D341Med (cell line): Measurements from ENCODE around the gene ADAP1.
"Not testable (repeated sequence)": the region's sequence is repeated elsewhere in the genome, so short reads cannot be mapped to it uniquely, and the experiment has no call there.

Experiments used
- DNase-seq: peaks from one replicate; pipeline ENCODE4 v3.0.0; 2012; ENCODE audit warnings: low spot score

Gene ADAP1, protein sequence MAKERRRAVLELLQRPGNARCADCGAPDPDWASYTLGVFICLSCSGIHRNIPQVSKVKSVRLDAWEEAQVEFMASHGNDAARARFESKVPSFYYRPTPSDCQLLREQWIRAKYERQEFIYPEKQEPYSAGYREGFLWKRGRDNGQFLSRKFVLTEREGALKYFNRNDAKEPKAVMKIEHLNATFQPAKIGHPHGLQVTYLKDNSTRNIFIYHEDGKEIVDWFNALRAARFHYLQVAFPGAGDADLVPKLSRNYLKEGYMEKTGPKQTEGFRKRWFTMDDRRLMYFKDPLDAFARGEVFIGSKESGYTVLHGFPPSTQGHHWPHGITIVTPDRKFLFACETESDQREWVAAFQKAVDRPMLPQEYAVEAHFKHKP

DNA sequence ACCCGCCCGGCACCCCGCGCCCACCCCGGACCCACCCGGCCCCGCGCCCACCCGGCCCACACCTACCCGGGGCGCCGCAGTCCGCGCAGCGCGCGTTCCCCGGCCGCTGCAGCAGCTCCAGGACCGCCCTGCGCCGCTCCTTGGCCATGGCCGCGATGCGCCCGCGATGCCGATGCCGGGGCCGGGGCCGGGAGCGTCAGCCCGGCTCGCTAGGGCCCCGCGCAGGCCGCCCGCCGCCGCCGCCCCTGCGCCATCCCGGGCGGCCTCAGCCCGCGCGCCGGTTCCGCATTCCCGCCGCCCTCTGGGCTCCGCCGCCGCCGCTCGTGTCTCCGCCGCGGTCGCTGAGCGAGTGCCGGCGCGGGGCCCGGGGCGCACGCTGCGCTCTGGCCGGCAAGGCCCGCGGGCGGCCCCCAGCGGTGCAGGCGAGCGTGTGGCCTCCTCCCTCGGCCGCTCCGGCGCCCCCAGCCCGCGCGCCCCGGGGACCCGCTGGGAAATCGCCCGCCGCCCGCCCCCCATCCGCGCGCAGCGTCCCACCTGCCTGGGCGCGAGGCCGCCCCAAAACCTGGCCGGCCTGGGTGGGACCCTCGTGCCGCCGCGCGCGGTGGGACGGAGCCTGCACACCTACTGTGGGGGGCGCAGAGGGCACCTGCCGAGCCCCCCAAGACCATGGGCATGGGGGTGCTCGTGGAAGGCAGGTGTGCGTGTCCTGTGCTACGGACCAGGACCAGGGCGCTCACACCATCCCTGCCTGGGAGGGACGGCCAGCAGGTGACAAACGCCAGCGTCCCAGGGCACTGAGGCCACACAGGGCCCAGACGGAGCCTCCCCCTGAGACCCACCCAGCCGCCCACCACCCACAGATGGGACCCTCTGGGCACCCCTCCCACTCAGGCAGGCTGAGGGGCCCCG, at the start of gene ADAP1:
Gene ADAP1 (minus strand): TSS at position 351 of the 909 bp plus-strand sequence. CDS start 203 bp downstream, at position 148.
- DNase-seq, result peak; percentile 90

DNA sequence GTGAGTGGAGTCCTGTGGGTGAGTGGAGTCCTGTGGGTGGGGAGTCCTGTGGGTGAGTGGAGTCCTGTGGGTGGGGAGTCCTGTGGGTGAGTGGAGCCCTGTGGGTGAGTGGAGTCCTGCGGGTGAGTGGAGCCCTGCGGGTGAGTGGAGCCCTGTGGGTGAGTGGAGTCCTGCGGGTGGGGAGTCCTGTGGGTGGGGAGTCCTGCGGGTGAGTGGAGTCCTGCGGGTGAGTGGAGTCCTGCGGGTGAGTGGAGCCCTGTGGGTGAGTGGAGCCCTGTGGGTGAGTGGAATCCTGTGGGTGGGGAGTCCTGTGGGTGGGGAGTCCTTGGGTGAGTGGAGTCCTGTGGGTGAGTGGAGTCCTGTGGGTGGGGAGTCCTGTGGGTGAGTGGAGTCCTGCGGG, 48.0 kb upstream of the ADAP1 start:
- DNase-seq, result not testable (repeated sequence)

DNA sequence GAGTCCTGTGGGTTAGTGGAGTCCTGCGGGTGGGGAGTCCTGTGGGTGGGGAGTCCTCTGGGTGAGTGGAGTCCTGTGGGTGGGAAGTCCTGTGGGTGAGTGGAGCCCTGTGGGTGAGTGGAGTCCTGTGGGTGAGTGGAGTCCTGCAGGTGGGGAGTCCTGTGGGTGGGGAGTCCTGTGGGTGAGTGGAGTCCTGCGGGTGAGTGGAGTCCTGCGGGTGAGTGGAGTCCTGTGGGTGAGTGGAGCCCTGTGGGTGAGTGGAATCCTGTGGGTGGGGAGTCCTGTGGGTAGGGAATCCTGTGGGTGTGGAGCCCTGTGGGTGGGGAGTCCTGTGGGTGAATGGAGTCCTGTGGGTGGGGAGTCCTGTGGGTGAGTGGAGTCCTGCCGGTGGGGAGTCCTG, 47.5 kb upstream of the ADAP1 start:
- DNase-seq, result not testable (repeated sequence)

DNA sequence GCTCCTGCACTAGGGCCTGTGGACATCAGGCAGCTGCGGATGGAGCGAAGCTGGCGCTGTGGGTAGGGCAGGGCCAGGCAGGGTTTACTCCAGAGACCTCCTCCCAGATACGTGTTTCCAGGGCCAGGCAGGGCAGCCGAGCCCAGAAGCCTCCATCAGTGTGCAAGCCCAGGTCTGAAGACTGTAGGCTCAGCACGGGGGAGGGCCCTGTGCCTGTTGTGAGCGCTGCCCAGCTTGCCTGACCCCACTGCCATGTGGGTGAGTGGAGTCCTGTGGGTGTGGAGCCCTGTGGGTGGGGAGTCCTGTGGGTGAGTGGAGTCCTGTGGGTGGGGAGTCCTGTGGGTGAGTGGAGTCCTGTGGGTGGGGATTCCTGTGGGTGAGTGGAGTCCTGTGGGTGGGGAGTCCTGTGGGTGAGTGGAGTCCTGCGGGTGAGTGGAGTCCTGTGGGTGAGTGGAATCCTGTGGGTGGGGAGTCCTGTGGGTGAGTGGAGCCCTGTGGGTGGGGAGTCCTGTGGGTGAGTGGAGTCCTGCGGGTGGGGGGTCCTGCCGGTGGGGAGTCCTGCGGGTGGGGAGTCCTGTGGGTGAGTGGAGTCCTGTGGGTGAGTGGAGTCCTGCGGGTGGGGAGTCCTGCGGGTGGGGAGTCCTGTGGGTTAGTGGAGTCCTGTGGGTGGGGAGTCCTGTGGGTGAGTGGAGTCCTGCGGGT, 46.7 kb upstream of the ADAP1 start:
- not testable (repeated sequence) for DNase-seq

DNA sequence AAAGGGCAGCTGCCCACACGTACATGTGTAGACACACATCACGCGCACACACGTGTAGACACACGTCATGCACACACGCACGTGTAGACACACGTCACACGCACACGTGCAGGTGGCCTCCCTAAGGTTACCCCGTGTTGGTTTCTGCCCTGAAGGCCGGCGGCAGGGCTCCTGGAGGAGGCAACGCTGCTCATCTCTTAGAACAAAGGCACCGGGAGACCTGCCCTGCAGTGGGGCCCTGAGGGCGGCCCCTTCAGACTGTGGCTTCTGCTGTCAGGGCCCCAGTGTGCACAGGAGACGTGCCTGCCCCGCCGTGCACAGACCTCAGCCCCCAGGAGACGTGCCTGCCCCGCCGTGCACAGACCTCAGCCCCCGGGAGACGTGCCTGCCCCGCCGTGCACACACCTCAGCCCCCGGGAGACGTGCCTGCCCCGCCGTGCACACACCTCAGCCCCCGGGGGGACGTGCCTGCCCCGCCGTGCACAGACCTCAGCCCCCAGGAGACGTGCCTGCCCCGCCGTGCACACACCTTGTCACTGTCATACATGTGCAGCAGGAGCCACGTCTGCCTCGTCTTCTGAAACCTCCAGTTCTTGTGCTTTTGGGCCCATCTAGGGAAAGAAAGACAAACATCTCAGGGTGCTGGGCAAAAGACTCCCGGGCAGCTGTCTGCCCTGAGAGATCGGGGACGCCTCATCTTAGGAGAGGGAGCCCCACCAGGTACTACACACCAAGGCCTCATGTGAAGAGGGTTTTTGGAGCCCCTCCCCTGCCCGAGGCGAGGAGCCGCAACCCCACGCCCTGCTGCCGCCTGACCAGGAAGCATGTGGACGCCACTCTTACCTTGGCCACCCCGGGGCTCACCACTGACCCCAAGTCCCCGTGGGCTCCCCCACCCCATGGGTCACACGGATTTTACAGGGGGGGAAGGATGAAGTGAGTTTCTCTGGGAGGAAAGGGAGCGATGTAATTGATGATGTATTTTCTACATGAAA, 45.8 kb upstream of the ADAP1 start:
- DNase-seq, result no peak

DNA sequence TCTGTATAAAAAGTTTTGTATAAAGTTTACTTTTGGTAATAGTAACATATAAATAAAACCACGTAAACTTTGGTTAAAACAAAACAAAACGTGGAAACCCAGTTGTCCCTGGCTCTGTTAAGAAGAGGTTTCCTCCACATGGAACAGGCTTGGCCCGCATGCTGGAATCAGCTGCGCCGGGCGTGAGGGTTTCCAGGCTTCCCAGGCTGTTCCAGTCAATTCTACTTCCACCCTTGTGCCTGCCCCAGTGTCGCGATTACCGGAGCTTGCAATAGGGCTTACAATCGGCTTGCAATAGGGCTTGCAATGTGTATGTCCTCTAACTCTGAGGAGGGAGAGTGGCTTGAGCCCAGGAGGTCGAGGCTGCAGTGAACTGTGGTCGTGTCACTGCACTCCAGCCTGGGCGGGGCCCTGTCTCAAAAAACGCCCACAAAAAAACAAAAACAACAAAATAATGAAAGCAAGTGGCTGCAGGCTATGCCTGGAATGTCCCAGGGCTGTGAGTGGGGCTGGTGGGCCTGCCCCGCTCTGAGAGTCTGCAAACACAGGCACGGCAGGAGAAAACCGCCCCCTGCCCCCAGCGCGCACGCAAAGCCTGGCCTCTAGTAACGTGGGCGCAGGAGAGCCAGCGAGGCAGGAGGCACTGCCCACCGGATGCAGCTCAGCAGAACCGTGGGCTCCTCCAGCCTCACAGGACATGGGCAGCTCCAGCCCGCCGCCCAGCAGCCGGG, 44.8 kb upstream of the ADAP1 start:
- no peak for DNase-seq

DNA sequence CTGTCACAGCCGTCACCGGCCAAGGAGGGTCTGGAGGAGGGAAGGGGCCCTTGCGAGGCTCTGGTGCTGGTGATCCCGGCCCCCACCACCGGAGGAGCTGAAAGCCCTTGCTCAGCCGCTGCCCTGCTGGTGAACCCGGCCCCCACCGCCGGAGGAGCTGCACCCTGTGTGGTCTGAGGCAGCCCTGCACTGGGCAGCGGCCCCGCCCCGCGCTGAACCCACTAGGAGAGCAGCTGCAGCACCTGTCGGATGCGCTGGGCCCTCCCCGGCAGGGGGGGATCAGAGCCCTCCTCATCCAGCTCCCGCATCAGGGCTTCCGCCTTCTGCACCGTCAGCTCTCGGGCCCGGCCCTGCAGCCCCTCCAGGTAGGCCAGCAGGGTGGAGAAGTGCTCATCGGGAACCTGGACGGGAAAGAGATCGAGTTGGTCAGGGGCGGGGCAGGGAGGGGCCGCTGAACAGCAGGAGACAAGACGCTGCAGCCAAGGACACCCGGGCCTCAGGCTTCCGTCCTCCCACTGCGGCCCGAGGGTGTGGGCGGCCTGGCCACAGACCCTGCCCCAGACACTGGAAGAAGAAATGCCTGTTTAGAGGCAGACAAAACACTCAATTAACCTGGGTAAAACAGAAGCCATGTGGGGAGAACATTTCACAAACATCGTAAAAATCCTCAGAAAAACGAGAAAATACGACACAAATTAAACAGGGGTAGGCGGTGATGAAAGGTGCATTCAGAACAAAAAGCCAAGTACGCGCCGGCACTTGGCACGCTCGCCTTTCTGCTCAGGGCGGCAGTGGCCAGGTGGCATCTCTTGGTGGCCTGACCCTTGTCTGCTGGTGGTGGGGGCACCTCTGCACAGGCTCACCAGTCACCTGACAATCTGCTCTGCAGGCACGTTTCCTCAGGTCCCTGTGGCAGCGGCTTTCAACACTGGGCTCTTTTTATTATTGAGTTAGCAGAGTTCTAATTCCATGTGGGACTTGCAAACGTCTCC, 43.2 kb upstream of the ADAP1 start:
- no peak for DNase-seq

DNA sequence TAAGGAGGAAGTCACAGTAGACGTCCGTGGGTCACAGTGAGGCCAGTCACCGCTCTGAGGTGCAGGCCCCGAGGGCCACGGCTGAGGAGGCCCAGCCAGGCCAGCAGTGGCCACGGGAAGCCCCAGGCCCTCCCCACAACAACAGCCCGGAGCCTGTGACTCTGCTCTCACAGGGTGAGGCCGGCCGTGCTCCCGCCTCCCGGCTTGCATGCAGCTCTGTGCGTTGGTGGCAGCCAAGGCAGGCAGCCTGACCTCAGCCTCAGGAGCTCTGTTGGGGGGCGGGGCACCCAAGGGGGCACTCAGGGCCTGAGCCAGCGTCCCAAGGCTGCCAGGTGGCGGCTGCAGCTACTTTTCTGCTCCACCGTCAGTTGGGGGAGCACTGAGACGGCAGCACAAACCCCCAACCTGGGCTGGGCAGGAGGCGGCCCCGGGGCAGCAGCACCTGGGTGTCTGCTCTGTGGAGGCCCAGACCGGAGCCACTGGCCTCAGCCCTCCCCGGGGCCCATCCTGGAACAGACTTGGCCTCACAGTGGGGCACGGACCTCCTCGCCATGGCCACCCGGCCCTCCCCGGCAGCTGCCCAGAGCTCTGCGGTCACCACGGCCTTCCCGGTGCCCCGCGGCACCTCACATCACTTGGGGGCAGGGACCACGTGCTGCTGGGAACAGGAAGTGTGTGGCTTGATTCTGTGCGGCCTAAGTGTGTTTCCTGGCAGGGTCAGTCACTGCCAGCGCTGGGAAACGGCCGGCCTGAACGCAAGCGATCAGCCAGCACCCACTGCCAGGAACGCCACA, 41.8 kb upstream of the ADAP1 start:
- DNase-seq, result no peak

DNA sequence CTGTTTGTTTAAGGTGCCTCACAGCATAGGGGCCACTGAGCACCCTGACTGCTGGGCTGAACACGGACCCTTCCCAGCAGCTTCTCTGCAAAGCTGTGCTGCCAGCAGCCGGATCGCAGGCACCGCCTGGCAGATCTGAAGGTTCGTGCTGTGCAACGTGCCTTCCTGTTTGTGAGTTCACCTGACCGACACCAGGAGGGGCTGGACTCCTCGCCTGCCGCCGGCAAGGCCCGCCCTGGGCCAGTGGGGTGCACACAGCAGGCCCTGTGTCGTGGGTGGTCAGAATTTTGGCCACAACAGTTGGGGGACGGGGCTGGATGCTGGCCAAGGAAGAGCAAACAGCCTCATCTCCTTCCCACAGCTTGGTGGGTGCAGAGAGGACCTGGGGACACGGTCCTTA, 41.1 kb upstream of the ADAP1 start:
- no peak for DNase-seq

DNA sequence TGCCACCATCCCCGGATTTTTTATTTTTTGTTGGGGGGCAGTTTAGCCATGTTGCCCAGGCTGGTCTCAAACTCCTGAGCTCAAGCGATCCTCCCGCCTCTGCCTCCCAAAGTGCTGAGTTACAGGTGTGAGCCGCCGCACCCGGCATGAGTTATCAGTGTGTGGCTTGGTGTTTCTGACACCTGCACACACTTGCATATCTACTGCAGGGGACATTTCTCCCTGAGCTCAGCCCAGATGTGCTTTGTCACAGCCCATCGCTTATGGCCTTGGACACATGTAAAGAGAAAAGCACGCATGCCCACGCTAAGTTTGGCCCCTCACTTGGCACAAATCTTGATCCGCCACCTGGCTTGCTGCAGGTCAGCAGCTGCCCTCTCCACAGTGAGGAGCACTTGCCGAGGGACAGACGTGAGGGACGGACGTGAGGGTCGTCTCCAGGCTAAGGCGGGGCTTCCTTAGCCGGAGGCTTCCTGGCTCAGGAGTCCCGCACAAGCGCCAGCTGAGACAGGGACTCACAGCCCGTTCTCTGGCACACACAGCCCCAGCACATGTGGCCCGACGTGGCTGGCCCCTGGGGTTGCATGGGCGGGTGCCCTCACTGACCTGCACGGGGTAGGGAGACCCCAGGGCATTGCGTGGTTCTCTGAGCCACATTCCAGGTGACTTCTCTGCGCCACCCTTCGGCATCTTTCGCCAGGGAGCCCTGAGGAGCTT, 40.3 kb upstream of the ADAP1 start:
- no peak for DNase-seq

DNA sequence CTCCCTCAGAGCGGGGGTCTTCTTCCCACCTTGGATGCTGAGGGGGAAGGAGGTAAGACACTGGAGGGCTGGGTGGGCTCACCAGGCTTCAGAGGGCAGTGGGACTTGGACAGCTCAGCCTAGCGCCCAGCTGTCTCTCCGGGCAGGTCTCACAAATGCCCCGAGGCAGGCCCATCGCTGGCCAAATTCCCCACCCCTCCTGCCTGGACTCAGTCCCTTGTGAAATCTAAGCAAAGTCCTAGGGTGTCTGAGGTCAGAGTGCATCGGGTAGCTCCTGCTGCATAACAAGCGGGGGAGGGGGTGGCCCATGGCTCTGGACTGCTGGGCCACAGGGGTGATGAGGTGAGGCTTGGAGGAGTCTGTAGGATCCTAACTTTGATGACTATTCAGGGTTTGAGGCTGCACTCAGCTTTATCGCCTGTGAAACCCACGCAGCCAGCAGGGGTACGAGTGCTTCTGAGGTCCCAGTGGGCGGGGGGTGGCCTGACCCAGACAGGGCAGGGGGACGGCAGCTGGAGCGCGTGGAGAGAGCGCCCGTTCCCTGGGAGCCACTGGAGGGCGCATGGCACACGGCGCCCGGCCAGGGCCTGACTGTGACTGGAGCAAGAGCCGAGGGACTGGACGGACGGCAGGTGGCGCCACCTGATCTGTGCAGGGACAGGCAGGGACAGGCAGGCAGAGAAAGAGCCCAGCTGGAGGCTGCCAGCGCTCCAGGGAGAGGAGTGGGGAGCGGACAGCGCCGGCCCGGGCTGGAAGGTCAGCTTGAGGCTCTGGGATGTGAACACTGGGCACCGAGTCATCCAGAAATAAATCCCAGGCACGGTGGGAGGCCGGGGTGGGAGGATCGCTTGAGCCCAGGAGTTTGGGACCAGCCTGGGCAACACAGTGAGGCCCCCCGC, 38.5 kb upstream of the ADAP1 start:
- peak; percentile 94 for DNase-seq

DNA sequence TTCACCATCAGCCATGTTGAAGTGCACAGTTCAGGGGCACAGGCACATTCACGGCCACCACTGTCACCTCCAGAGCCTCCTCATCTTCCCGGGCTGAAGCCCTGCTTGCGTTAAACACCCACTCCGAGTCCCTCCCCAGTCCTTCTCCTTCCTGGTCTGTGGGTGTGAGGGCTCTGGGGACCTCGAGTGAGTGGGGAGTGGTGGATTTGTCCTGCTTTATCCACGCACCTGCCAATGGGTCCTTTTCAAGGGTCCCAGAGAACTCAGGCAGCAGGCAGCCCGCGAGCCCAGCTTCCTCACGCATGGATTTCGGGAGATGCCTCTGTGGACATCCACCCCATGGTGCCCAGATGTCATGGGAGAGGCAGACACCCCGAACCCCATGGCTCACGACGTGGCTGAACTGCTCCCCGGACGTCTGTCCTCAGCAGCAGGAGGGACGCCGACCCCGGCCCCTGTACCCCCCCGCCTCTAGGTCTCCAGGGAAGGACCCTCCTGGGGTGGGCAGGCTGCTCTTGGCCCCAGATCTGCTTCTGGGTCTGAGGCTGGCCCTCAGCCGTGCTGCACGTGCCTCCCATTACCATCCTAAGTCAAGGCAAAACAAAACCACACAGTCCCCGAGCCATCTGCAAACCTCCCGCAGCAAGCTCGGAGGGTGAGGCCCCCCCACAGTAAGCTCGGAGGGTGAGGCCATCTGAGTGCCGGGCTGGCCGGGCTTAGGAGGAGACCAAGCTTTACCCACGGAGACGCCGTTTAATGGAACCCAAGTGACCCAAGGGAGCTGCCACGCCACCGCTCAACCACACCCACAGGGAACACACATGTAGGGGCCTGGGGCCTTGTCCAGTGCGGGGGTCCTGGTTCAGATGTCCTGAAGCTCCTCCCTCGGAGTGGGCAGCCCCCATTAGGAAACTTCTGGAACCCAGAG, 37.5 kb upstream of the ADAP1 start:
- DNase-seq, result no peak

DNA sequence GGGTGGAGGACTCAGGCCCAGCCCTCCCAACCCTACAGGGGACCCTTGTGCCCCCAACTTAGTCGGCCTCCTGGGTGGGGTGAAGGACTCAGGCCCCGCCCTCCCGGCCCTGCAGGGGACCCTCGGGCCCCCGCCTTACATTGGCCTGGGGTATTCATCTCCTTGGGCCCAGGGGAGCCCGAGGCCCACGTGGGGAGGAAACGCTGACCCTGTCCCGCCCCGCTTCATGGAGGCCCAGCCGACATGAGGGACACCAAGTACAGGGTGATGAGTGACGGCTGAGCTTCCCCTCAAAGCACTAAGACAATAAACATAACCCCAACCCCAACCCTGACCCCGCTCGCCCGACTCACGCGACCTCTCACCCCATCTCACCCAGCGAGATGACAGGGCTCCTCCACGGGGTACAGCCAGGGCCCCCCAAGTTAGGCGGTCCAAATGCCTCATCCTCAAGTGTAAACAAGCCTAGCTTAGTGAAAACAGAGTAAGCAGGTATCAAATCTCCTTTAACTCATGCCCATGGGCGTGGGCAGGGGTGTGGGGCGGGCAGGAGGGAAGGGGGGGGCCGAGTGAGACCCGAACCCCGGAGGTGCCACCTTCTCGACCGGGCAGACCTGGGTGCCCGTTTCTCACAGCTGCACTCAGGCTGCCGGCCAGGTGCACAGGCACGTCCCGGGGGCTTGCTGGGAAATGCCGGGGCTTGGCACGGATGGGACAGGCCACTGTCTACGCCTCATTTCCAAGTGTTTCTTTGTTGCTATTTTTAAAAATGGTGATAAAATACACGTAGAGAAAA, 36.7 kb upstream of the ADAP1 start:
- DNase-seq, result no peak

DNA sequence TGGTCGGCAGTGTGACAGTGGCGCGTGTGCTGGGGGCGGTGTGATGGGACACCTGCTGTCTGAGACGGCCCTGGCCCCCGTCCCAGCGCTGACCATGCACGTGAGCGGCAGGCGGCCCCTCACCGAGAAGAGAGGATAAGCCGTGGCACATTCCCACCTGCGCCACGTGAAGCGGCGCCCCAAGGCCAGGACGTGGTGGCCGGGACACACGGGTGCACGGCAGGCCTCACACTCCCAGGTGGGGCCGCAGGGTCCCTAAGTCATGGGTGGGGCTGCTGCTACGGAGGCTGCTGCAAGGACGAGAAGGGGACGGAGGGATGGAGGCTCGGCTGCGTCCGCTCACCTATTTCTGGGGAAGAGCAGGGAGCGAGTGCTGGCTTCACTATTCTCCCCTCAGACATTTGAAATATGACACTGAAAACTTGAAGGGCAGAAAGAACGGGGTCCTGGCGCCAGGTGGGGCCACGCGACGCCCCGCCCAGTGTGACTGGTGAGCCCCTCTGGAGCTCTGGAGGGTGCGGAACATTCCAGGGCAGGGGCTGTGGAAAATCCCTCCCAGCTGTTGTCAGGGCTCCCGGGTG, 36.0 kb upstream of the ADAP1 start:
- DNase-seq, result no peak
